GM23338 (cell line): Measurements from ENCODE around the gene AKNA. TPM values are rescaled to one million over a fixed set of nuclear protein-coding genes. Genes with fewer than 3 reads are reported as not detected.

Experiments
- ATAC-seq: fragments of 200-7000 bp; cut with Tn5 transposase; 3 replicates; pipeline ENCODE4 v1.9.1; 2020
- DNase-seq: peaks from one replicate; pipeline ENCODE4 v3.0.0-alpha.2; 2015; ENCODE audit warnings: low spot score
- H2AFZ ChIP-seq: fragments of 200-600 bp; sonication (generic); 2 replicates; pipeline ENCODE4 v1.8.0; 2016; ENCODE audit warnings: antibody characterized with exemption, mild to moderate bottlenecking, moderate library complexity
- H3F3A ChIP-seq: fragments of 200-600 bp; sonication (generic); replicated peaks from 2 replicates; pipeline ENCODE4 v1.8.0; 2017; ENCODE audit warnings: antibody characterized with exemption, mixed run types, low read depth
- H3K27ac ChIP-seq: fragments of 200-600 bp; sonication (generic); 2 replicates; pipeline ENCODE4 v1.6.1; 2016; ENCODE audit warnings: low read depth
- H3K27me3 ChIP-seq: fragments of 200-600 bp; sonication (generic); 2 replicates; pipeline ENCODE4 v1.8.0; 2016; ENCODE audit warnings: mild to moderate bottlenecking, mixed run types, moderate library complexity; ENCODE audit not compliant: insufficient read depth
- H3K36me3 ChIP-seq: fragments of 200-600 bp; sonication (generic); 2 replicates; pipeline ENCODE4 v1.8.0; 2016; ENCODE audit warnings: mild to moderate bottlenecking; ENCODE audit not compliant: insufficient read depth
- H3K4me1 ChIP-seq: fragments of 200-600 bp; sonication (generic); 2 replicates; pipeline ENCODE4 v1.8.0; 2016; ENCODE audit warnings: mild to moderate bottlenecking, moderate library complexity; ENCODE audit not compliant: insufficient read depth
- H3K4me2 ChIP-seq: fragments of 200-600 bp; sonication (generic); 2 replicates; pipeline ENCODE4 v1.7.1; 2017; ENCODE audit warnings: mixed run types
- H3K4me3 ChIP-seq: fragments of 200-600 bp; sonication (generic); 2 replicates; pipeline ENCODE4 v1.6.1; 2016; ENCODE audit warnings: mixed run types
- H3K79me2 ChIP-seq: fragments of 200-600 bp; sonication (generic); replicated peaks from 2 replicates; pipeline ENCODE4 v1.8.0; 2017; ENCODE audit warnings: mild to moderate bottlenecking; ENCODE audit not compliant: insufficient read depth
- H3K9me2 ChIP-seq: fragments of 200-600 bp; sonication (generic); 2 replicates; pipeline ENCODE4 v1.8.0; 2017; ENCODE audit not compliant: insufficient read depth
- H4K20me1 ChIP-seq: fragments of 200-600 bp; sonication (generic); replicated peaks from 2 replicates; pipeline ENCODE4 v1.8.0; 2017; ENCODE audit warnings: mild to moderate bottlenecking; ENCODE audit not compliant: insufficient read depth
- H3K27ac Mint-ChIP-seq: 2 replicates; pipeline ENCODE4 v1.8.0; 2020; ENCODE audit warnings: inconsistent platforms, mild to moderate bottlenecking, moderate library complexity, mixed read lengths
- H3K27me3 Mint-ChIP-seq: 3 replicates; pipeline ENCODE4 v1.8.0; 2022; ENCODE audit warnings: low read depth, mild to moderate bottlenecking, moderate library complexity, mixed read lengths, inconsistent platforms; ENCODE audit not compliant: insufficient read depth, poor library complexity
- H3K36me3 Mint-ChIP-seq: 3 replicates; pipeline ENCODE4 v1.8.0; 2021; ENCODE audit warnings: low read depth, mild to moderate bottlenecking, inconsistent platforms, moderate library complexity, mixed read lengths
- H3K4me1 Mint-ChIP-seq: 3 replicates; pipeline ENCODE4 v1.8.0; 2020; ENCODE audit warnings: mild to moderate bottlenecking, inconsistent platforms, mixed read lengths
- H3K4me3 Mint-ChIP-seq: 3 replicates; pipeline ENCODE4 v1.8.0; 2021; ENCODE audit warnings: moderate library complexity, mild to moderate bottlenecking, inconsistent platforms, mixed read lengths
- H3K9me3 Mint-ChIP-seq: 3 replicates; pipeline ENCODE4 v1.8.0; 2020; ENCODE audit warnings: moderate library complexity, mild to moderate bottlenecking, inconsistent platforms, mixed read lengths
- EZH2phosphoT487 ChIP-seq: fragments of 200-600 bp; sonication (generic); IDR thresholded peaks from one replicate; pipeline ENCODE4 v1.8.1; 2018; ENCODE audit warnings: antibody characterized with exemption; ENCODE audit not compliant: unreplicated experiment
- JUNB ChIP-seq: IDR thresholded peaks from one replicate; pipeline ENCODE4 v1.6.1; 2016; ENCODE audit warnings: antibody characterized with exemption; ENCODE audit not compliant: unreplicated experiment
- ZNF114 ChIP-seq: fragments of 250-450 bp; sonication (Bioruptor Pico); IDR thresholded peaks from 2 replicates; pipeline ENCODE4 v1.5.0; 2020; ENCODE audit warnings: mild to moderate bottlenecking, moderate library complexity
- polyA plus RNA-seq: library from polyadenylated mRNA; unstranded; fragments of >200 nt; fragmentation: Nextera tagmentation; extraction: Ambion mirVana; gene quantifications from 2 replicates; pipeline ENCODE4 v1.2.1, GENCODE V29; 2016
- total RNA-seq: library from RNA; depleted of rRNA; stranded (reverse); fragments of >200 nt; shearing (Covaris generic); gene quantifications from 2 replicates; pipeline ENCODE4 v1.2.3, GENCODE V29; 2014
- TF ChIP-seq, protein P1 (sequence below), 2 experiments: fragments of 200-600 bp in 1 of 2; sonication (generic) in 1 of 2; conservative IDR thresholded peaks; 2 replicates each; pipeline versions ENCODE4 v1.5.1 to v1.6.1; 2016 to 2017; ENCODE audit warnings: antibody characterized with exemption in 2 of 2, low read depth in 2 of 2, mild to moderate bottlenecking in 2 of 2, moderate library complexity in 1 of 2
- TF ChIP-seq, protein P2 (sequence below): fragments of 250-450 bp; sonication (Bioruptor Pico); IDR thresholded peaks from 2 replicates; pipeline ENCODE4 v1.5.0; 2020; ENCODE audit warnings: mild to moderate bottlenecking, moderate library complexity

AKNA gene
- total and polyA plus RNA-seq, 2 experiments from 2014 or later = 9.0 to 28.1 TPM

DNA sequence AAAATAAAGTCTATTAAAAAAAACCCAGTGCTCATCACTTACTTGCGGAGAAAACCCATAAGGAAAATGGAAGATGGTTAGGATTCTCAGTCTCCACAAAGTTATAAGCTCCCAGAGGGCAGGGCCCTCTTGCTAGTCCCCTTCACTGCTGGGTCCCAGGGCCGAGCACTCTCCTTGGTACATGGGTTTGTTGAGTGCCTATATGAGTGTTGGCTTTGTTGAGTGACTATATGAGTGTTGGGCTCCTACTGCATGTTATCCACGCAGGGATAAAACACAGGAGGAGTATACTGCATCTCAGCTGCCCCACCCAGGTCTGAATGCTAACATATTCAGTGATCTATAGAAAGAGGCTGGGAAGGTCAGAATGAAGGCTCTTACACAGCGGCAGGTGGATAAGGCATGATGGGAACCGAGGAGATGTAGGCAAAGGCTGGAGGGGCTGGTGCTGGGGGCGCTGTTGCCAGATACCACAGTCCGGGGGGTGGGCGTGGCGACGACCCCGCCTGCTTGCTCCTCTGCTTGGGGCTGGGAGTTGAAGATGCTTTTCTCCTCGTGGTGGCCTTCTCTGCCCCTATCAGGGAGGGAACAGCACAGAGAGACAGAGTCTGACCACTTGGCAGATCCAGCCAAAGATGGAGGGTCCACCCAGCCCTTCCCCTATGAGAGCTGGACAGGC is 46.5 kb downstream of the AKNA start:
- Histone ChIP-seq H3K36me3 (peaks cover 5% of the 10 kb centered on the region), H3K9me2 (no peaks in the 10 kb centered on the region), H3K4me1 (no peaks in the 10 kb centered on the region), H3K4me3 (no peak overlapping the region), H3F3A (0 out of 2 replicates have a peak, but pooled peaks cover 4% of the 10 kb centered on the region), H4K20me1 (no peaks in the 10 kb centered on the region; the same call in 1 of the 2 replicates), H3K4me2 (no peak overlapping the region), H3K27me3 (no peaks in the 10 kb centered on the region), H3K27ac (no peak overlapping the region), H2AFZ (no peak overlapping the region), H3K79me2 (no peaks in the 10 kb centered on the region)
- H3K4me3 Mint-ChIP-seq = no peak overlapping the region
- H3K36me3 Mint-ChIP-seq = peaks cover 86% of the 10 kb centered on the region
- no peaks in the 10 kb centered on the region for H3K4me1 Mint-ChIP-seq
- DNase-seq (no peak), ATAC-seq (no peak)
- TF ChIP-seq, protein P1, sequence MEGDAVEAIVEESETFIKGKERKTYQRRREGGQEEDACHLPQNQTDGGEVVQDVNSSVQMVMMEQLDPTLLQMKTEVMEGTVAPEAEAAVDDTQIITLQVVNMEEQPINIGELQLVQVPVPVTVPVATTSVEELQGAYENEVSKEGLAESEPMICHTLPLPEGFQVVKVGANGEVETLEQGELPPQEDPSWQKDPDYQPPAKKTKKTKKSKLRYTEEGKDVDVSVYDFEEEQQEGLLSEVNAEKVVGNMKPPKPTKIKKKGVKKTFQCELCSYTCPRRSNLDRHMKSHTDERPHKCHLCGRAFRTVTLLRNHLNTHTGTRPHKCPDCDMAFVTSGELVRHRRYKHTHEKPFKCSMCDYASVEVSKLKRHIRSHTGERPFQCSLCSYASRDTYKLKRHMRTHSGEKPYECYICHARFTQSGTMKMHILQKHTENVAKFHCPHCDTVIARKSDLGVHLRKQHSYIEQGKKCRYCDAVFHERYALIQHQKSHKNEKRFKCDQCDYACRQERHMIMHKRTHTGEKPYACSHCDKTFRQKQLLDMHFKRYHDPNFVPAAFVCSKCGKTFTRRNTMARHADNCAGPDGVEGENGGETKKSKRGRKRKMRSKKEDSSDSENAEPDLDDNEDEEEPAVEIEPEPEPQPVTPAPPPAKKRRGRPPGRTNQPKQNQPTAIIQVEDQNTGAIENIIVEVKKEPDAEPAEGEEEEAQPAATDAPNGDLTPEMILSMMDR (conservative IDR thresholded peaks at IDR 0.05; ENCODE audit: low read depth in 2 of 2) = peak in 1 of 2 experiments; percentile 18; a peak in 1 of 4 replicates
- no peak for TF ChIP-seq ZNF114 (CRISPR knock-in tag)
- no peaks in the 10 kb centered on the region for H3K9me3 Mint-ChIP-seq
- no peak overlapping the region for H3K27ac Mint-ChIP-seq
- H3K27me3 Mint-ChIP-seq = peaks cover 10% of the 10 kb centered on the region

DNA sequence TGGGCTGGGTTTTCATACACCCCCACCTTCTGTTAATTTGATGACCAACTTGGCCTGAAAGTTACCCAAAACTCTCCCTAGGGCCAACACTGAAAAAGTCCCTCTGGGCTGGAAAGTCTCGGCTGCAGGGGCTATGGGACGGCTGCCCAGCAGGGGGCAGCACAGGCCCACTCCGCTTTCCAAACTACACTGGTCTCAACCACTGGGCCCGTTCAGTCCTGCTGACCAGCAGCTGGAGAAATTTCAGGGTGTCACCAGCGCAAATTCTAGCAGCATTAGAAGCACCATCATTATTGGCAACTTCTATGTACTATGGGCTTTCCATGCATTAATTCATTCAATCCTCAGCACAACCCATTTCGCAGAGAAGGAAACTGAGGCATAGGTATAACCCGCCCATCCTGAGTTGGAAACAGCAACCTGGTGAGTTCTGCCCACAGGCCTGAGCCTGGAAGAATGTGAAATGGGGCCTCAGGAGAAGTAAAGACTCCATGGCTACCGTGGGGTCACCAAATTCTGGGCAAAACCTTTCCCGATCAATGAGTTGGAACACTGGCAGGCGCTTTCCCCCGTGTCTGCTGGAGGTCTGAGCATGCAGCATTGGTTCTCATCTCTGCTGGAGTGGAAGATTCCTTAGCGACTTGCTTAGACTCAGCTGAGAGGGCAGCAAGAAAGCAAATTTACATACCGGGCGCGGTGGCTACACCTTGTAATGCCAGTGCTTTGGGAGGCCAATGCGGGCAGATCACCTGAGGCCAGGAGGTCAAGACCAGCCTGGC is 48.5 kb downstream of the AKNA start:
- no peaks in the 10 kb centered on the region for H3K79me2 ChIP-seq
- TF ChIP-seq, protein P2, sequence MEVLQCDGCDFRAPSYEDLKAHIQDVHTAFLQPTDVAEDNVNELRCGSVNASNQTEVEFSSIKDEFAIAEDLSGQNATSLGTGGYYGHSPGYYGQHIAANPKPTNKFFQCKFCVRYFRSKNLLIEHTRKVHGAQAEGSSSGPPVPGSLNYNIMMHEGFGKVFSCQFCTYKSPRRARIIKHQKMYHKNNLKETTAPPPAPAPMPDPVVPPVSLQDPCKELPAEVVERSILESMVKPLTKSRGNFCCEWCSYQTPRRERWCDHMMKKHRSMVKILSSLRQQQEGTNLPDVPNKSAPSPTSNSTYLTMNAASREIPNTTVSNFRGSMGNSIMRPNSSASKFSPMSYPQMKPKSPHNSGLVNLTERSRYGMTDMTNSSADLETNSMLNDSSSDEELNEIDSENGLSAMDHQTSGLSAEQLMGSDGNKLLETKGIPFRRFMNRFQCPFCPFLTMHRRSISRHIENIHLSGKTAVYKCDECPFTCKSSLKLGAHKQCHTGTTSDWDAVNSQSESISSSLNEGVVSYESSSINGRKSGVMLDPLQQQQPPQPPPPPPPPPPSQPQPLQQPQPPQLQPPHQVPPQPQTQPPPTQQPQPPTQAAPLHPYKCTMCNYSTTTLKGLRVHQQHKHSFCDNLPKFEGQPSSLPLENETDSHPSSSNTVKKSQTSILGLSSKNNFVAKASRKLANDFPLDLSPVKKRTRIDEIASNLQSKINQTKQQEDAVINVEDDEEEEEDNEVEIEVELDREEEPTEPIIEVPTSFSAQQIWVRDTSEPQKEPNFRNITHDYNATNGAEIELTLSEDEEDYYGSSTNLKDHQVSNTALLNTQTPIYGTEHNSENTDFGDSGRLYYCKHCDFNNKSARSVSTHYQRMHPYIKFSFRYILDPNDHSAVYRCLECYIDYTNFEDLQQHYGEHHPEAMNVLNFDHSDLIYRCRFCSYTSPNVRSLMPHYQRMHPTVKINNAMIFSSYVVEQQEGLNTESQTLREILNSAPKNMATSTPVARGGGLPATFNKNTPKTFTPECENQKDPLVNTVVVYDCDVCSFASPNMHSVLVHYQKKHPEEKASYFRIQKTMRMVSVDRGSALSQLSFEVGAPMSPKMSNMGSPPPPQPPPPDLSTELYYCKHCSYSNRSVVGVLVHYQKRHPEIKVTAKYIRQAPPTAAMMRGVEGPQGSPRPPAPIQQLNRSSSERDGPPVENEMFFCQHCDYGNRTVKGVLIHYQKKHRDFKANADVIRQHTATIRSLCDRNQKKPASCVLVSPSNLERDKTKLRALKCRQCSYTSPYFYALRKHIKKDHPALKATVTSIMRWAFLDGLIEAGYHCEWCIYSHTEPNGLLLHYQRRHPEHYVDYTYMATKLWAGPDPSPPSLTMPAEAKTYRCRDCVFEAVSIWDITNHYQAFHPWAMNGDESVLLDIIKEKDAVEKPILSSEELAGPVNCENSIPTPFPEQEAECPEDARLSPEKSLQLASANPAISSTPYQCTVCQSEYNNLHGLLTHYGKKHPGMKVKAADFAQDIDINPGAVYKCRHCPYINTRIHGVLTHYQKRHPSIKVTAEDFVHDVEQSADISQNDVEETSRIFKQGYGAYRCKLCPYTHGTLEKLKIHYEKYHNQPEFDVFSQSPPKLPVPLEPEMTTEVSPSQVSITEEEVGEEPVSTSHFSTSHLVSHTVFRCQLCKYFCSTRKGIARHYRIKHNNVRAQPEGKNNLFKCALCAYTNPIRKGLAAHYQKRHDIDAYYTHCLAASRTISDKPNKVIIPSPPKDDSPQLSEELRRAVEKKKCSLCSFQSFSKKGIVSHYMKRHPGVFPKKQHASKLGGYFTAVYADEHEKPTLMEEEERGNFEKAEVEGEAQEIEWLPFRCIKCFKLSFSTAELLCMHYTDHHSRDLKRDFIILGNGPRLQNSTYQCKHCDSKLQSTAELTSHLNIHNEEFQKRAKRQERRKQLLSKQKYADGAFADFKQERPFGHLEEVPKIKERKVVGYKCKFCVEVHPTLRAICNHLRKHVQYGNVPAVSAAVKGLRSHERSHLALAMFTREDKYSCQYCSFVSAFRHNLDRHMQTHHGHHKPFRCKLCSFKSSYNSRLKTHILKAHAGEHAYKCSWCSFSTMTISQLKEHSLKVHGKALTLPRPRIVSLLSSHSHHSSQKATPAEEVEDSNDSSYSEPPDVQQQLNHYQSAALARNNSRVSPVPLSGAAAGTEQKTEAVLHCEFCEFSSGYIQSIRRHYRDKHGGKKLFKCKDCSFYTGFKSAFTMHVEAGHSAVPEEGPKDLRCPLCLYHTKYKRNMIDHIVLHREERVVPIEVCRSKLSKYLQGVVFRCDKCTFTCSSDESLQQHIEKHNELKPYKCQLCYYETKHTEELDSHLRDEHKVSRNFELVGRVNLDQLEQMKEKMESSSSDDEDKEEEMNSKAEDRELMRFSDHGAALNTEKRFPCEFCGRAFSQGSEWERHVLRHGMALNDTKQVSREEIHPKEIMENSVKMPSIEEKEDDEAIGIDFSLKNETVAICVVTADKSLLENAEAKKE = no peak
- TF ChIP-seq JUNB = no peak
- TF ChIP-seq EZH2phosphoT487 = no peak
- TF ChIP-seq, protein P1 (conservative IDR thresholded peaks at IDR 0.05; ENCODE audit: low read depth in 2 of 2) = peak; percentile 87 to 96
- Mint-ChIP-seq H3K36me3 (peaks cover 82% of the 10 kb centered on the region), H3K27me3 (peaks cover 12% of the 10 kb centered on the region), H3K4me1 (no peaks in the 10 kb centered on the region; the same call in 2 of the 3 replicates), H3K9me3 (0 out of 3 replicates have a peak, but pooled peaks cover 6% of the 10 kb centered on the region), H3K27ac (no peak overlapping the region), H3K4me3 (no peak overlapping the region)
- H3K36me3 ChIP-seq = peaks cover under 1% of the 10 kb centered on the region; the same call in 1 of the 2 replicates
- DNase-seq = peak; percentile 79
- no peak overlapping the region for H3K4me3 ChIP-seq
- H3K27ac ChIP-seq = no peak overlapping the region
- no peaks in the 10 kb centered on the region for H3K4me1 ChIP-seq
- no peaks in the 10 kb centered on the region; the same call in 1 of the 2 replicates for H4K20me1 ChIP-seq
- no peaks in the 10 kb centered on the region for H3K9me2 ChIP-seq
- peak; percentile 93 for ATAC-seq
- no peaks in the 10 kb centered on the region for H3K27me3 ChIP-seq
- H3K4me2 ChIP-seq = no peak overlapping the region
- H2AFZ ChIP-seq = no peak overlapping the region
- H3F3A ChIP-seq = 0 out of 2 replicates have a peak, but pooled peaks cover 4% of the 10 kb centered on the region
